GM19035 (cell line): ENCODE data around the gene WEE2.
"Not testable (repeated sequence)": the region's sequence is repeated elsewhere in the genome, so short reads cannot be mapped to it uniquely, and the experiment has no call there.

ENCODE experiments used
- ATAC-seq: cut with Tn5 transposase; IDR thresholded peaks from one replicate; pipeline ENCODE4 v1.9.1; 2021; ENCODE audit not compliant: unreplicated experiment

WEE2 gene

GRCh38 chr7:141770083-141770583 lies 62.0 kb downstream of the WEE2 start:
- not testable (repeated sequence) for ATAC-seq

GRCh38 chr7:141776374-141776773 lies 68.2 kb downstream of the WEE2 start, which contains the start of gene TAS2R4:
TAS2R4 (plus strand) TSS chr7:141776674; CDS start chr7:141778489, 1,815 bp downstream.
- no peak for ATAC-seq
